Spleen (tissue), 11 donors: ENCODE data around the gene RPL3. TPM values are rescaled to one million over a fixed set of nuclear protein-coding genes. Genes with fewer than 3 reads are reported as not detected.

Experiments used
- DNase-seq: peaks from one replicate; pipeline ENCODE4 v3.0.0-alpha.2; 2020
- H3K27ac ChIP-seq, 8 donors: fragments of 200-600 bp; sonication (generic) in 7 of 8; 1 replicate in 4 of 8; 2 replicates in 4 of 8; pipeline versions ENCODE4 v1.5.0 to v1.8.0; 2016 to 2021; ENCODE audit warnings: inconsistent platforms in 4 of 8, mild to moderate bottlenecking in 4 of 8, moderate library complexity in 1 of 8
- H3K27me3 ChIP-seq, 7 donors: fragments of 200-600 bp; sonication (generic) in 6 of 7; replicated peaks in 1 of 7; 1 replicate in 4 of 7; 2 replicates in 3 of 7; pipeline versions ENCODE4 v1.5.0 to v1.8.0; 2016 to 2021; ENCODE audit warnings: inconsistent platforms in 3 of 7, mild to moderate bottlenecking in 1 of 7
- H3K36me3 ChIP-seq, 6 donors: fragments of 200-600 bp; sonication (generic) in 5 of 6; 1 replicate in 4 of 6; 2 replicates in 2 of 6; pipeline versions ENCODE4 v1.5.0 to v1.8.0; 2016 to 2021; ENCODE audit warnings: inconsistent platforms in 2 of 6
- H3K4me1 ChIP-seq, 6 donors: fragments of 200-600 bp; sonication (generic) in 5 of 6; 1 replicate in 3 of 6; 2 replicates in 3 of 6; pipeline versions ENCODE4 v1.5.0 to v1.8.0; 2016 to 2021; ENCODE audit warnings: inconsistent platforms in 3 of 6
- H3K4me3 ChIP-seq, 8 donors: fragments of 200-600 bp; sonication (generic) in 7 of 8; 1 replicate in 4 of 8; 2 replicates in 4 of 8; pipeline versions ENCODE4 v1.5.0 to v1.8.0; 2016 to 2021; ENCODE audit warnings: inconsistent platforms in 4 of 8, mild to moderate bottlenecking in 4 of 8, moderate library complexity in 2 of 8
- H3K9me3 ChIP-seq, 8 donors: fragments of 200-600 bp; sonication (generic) in 7 of 8; 1 replicate in 4 of 8; 2 replicates in 4 of 8; pipeline versions ENCODE4 v1.5.0 to v1.8.0; 2016 to 2021; ENCODE audit warnings: inconsistent platforms in 4 of 8
- POLR2A ChIP-seq, 3 donors: fragments of 450-650 bp; IDR thresholded peaks; one replicate each; pipeline ENCODE4 v1.5.1; 2017; ENCODE audit warnings: antibody characterized with exemption in 3 of 3, mild to moderate bottlenecking in 1 of 3
- POLR2AphosphoS5 ChIP-seq, 3 donors: sonication (generic); formaldehyde crosslinking; IDR thresholded peaks; one replicate each; pipeline ENCODE4 v1.5.1; 2017; ENCODE audit warnings: antibody characterized with exemption in 3 of 3
- WGBS, 5 donors: extraction: QIAGEN DNeasy Blood & Tissue Kit in 3 of 5; methylation state at CpG; one replicate each; pipeline versions ENCODE4 v1.1.5 to v1.1.7; 2013 to 2018; 5-methylcytosine and 5-hydroxymethylcytosine counted together
- intact Hi-C: fragments of 100-400 bp; cut with DNase I; formaldehyde crosslinking; loops from one replicate; pipeline ENCODE4 v1.15.0; 2023; ENCODE audit warnings: low total_unique reads
- polyA plus RNA-seq, 3 donors: library from polyadenylated mRNA; stranded (reverse); fragments of 200-250 nt; gene quantifications; one replicate each; pipeline ENCODE4 v1.2.1, GENCODE V29; 2013
- total RNA-seq, 7 donors: library from RNA; depleted of rRNA in 3 of 7; stranded (reverse); fragments of >200 nt in 3 of 7; fragmentation: NEBNext Ultra II Directional in 4 of 7; extraction: Animal tissue kit (Norgen Biotek cat#: 25700) in 4 of 7; gene quantifications; one replicate each; pipeline versions ENCODE4 v1.1.0 to v1.2.1, GENCODE V29; 2016 to 2021
- TF ChIP-seq, protein P1 (sequence below), 11 experiments: fragments of 200-600 bp in 7 of 11; fragments of 450-650 bp in 4 of 11; sonication (generic) in 4 of 11; IDR thresholded peaks in 8 of 11; conservative IDR thresholded peaks in 3 of 11; 1 replicate in 7 of 11; 2 replicates in 4 of 11; pipeline versions ENCODE4 v1.4.0 to v1.8.0; 2016 to 2021; ENCODE audit warnings: antibody characterized with exemption in 11 of 11, inconsistent platforms in 4 of 11, mild to moderate bottlenecking in 1 of 11
- donor health status: healthy with polysubstance abuse.
- donor health status: DM: no; HTN: no; CAD: no; lungs with moderate emphysema.
- donor health status: DM: no; HTN: no; CAD: no.
- donor health status: Bipolar disorder and iron deficiency.
- donor health status: healthy.
- donor health status: DM: no; HTN: no; CAD: no.
- donor health status: DM: yes; HTN: yes; CAD: no.

The RPL3 gene
- total and polyA plus RNA-seq, 10 donors: 1,607 to 6,240 (median 1,995) TPM

GRCh38 chr22:39355080-39355479 lies 35.7 kb upstream of the RPL3 start:
- no peak for DNase-seq
- no peak overlapping the region for H3K27ac ChIP-seq
- 81 to 90% (median 90%) methylated on average over 12 of the region's 12 CpGs for WGBS, 5 donors
- no peaks in the 10 kb centered on the region for H3K9me3 ChIP-seq
- no peak overlapping the region for H3K4me3 ChIP-seq
- intact Hi-C loops: no loop called here
- H3K36me3 ChIP-seq: peaks cover 0 to 8% (median 0%) of the 10 kb centered on the region in 6 donors
- peaks cover 0 to 11% (median 0%) of the 10 kb centered on the region in 7 donors for H3K27me3 ChIP-seq
- TF ChIP-seq, protein P1, sequence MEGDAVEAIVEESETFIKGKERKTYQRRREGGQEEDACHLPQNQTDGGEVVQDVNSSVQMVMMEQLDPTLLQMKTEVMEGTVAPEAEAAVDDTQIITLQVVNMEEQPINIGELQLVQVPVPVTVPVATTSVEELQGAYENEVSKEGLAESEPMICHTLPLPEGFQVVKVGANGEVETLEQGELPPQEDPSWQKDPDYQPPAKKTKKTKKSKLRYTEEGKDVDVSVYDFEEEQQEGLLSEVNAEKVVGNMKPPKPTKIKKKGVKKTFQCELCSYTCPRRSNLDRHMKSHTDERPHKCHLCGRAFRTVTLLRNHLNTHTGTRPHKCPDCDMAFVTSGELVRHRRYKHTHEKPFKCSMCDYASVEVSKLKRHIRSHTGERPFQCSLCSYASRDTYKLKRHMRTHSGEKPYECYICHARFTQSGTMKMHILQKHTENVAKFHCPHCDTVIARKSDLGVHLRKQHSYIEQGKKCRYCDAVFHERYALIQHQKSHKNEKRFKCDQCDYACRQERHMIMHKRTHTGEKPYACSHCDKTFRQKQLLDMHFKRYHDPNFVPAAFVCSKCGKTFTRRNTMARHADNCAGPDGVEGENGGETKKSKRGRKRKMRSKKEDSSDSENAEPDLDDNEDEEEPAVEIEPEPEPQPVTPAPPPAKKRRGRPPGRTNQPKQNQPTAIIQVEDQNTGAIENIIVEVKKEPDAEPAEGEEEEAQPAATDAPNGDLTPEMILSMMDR (IDR thresholded peaks at IDR 0.05 in 8 of 11, conservative IDR thresholded peaks at IDR 0.05 in 3 of 11): no peak
- TF ChIP-seq POLR2AphosphoS5 (IDR thresholded peaks at IDR 0.05) (no peak), POLR2A (IDR thresholded peaks at IDR 0.05) (no peak)
- H3K4me1 ChIP-seq: peaks cover 7 to 28% (median 26%) of the 10 kb centered on the region in 6 donors

- Histone ChIP-seq H3K27me3 (peaks cover 0 to 14% (median 0%) of the 10 kb centered on the region in 7 donors), H3K9me3 (no peaks in the 10 kb centered on the region), H3K4me3 (no peak overlapping the region), H3K4me1 (peaks cover 14 to 39% (median 35%) of the 10 kb centered on the region in 6 donors), H3K36me3 (peaks cover 0 to under 1% (median 0%) of the 10 kb centered on the region in 6 donors), H3K27ac (no peak overlapping the region)
- intact Hi-C loops: no loop called here
- no peak for TF ChIP-seq POLR2AphosphoS5 (IDR thresholded peaks at IDR 0.05)
- TF ChIP-seq, protein P1 (IDR thresholded peaks at IDR 0.05 in 8 of 11, conservative IDR thresholded peaks at IDR 0.05 in 3 of 11): no peak
- WGBS, 5 donors: 80 to 95% (median 89%) methylated on average over 9 of the region's 9 CpGs
- DNase-seq: no peak
These were observed 33.9 kb upstream of the RPL3 start for GRCh38 chr22:39353346-39353745.

DNA sequence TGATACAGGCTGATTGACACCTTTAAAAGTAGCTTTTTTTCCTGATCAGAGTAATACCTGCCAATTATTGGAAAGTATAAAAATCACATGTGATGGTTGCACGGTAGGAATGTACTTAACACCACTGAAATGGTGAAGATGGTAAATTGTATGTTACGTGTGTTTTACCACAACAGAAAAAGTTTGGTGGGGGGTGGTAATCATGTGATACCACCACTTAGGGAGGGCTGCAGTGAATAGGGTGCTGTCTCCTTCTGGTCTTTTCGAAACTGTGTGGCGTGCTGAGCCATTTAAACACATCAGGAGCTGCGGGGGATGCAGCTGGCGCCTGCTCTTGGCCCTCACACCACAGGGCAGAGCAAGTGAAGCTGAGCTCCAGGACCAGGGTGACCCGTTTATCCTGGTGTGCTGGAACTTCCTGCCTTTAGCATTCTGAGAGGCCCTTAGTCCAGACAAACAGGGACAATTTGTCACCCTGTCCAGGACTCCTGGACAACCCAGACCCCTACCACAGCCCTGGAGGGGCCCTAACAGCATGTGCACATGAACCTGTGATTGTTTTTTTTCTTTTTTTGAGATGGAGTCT lies 33.0 kb upstream of the RPL3 start:
- Histone ChIP-seq H3K36me3 (no peaks in the 10 kb centered on the region), H3K27me3 (peaks cover 0 to 14% (median 0%) of the 10 kb centered on the region in 7 donors), H3K9me3 (no peaks in the 10 kb centered on the region), H3K4me3 (no peak overlapping the region), H3K4me1 (peaks cover 14 to 39% (median 35%) of the 10 kb centered on the region in 6 donors), H3K27ac (peak overlapping the region in 3 of 8 donors; percentile 67 to 84 (median 80))
- DNase-seq: no peak
- intact Hi-C loops: no loop called here
- no peak for TF ChIP-seq POLR2AphosphoS5 (IDR thresholded peaks at IDR 0.05)
- TF ChIP-seq, protein P1 (IDR thresholded peaks at IDR 0.05 in 8 of 11, conservative IDR thresholded peaks at IDR 0.05 in 3 of 11): no peak
- TF ChIP-seq POLR2A (IDR thresholded peaks at IDR 0.05): no peak
- 59 to 70% (median 65%) methylated on average over 6 to 7 of the region's 7 CpGs for WGBS, 5 donors

- H3K27me3 ChIP-seq: peaks cover 0 to 14% (median 0%) of the 10 kb centered on the region in 7 donors
- DNase-seq: peak; percentile 89
- peaks cover 14 to 39% (median 35%) of the 10 kb centered on the region in 6 donors for H3K4me1 ChIP-seq
- 29 to 53% (median 44%) methylated on average over 8 of the region's 8 CpGs for WGBS, 5 donors
- TF ChIP-seq POLR2AphosphoS5 (IDR thresholded peaks at IDR 0.05): peak in 1 of 3 donors; percentile 66
- no peak for TF ChIP-seq POLR2A (IDR thresholded peaks at IDR 0.05)
- TF ChIP-seq, protein P1 (IDR thresholded peaks at IDR 0.05 in 8 of 11, conservative IDR thresholded peaks at IDR 0.05 in 3 of 11): no peak
- intact Hi-C loops: no loop called here
- H3K36me3 ChIP-seq: no peaks in the 10 kb centered on the region
- peak overlapping the region in 2 of 8 donors; percentile 60 to 83 for H3K4me3 ChIP-seq
- H3K9me3 ChIP-seq: no peaks in the 10 kb centered on the region
- H3K27ac ChIP-seq: peak overlapping the region in 5 of 8 donors; percentile 1 to 84 (median 67)
These were observed 32.3 kb upstream of the RPL3 start for GRCh38 chr22:39351689-39352214.
